Activated naive CD8-positive, alpha-beta T cell treated with anti-CD3 and anti-CD28 coated beads, Interleukin-2, amount 50 U/mL, for 24 hours (primary cell): ENCODE data around the gene PLEKHN1.
"Not testable (repeated sequence)": the region's sequence is repeated elsewhere in the genome, so short reads cannot be mapped to it uniquely, and the experiment has no call there.

Source experiments
- ATAC-seq: fragments of 150-1000 bp; cut with Tn5 transposase; one replicate; pipeline ENCODE4 v1.10.0; 2021
- DNase-seq: peaks from one replicate; pipeline ENCODE4 v3.0.0; 2021
- H3K27ac Mint-ChIP-seq: one replicate; pipeline ENCODE4 v1.8.0; 2021; ENCODE audit warnings: mild to moderate bottlenecking, mixed read lengths
- H3K27me3 Mint-ChIP-seq: one replicate; pipeline ENCODE4 v1.8.0; 2021; ENCODE audit warnings: mixed read lengths
- H3K36me3 Mint-ChIP-seq: one replicate; pipeline ENCODE4 v1.8.0; 2021; ENCODE audit warnings: low read depth, mixed read lengths
- H3K4me1 Mint-ChIP-seq: one replicate; pipeline ENCODE4 v1.8.0; 2021; ENCODE audit warnings: mixed read lengths
- H3K4me3 Mint-ChIP-seq: one replicate; pipeline ENCODE4 v1.8.0; 2021; ENCODE audit warnings: mild to moderate bottlenecking, moderate library complexity, mixed read lengths
- H3K9me3 Mint-ChIP-seq: one replicate; pipeline ENCODE4 v1.8.0; 2021; ENCODE audit warnings: mixed read lengths

Gene PLEKHN1

GRCh38 chr1:944341-945325, 21.6 kb upstream of the PLEKHN1 start:
- H3K36me3 Mint-ChIP-seq: peaks cover 17% of the 10 kb centered on the region
- DNase-seq: no peak
- peaks cover 10% of the 10 kb centered on the region for H3K4me1 Mint-ChIP-seq
- peaks cover 8% of the 10 kb centered on the region for H3K27me3 Mint-ChIP-seq
- no peak for ATAC-seq
- H3K9me3 Mint-ChIP-seq: no peaks in the 10 kb centered on the region
- no peak overlapping the region for H3K27ac Mint-ChIP-seq
- no peak overlapping the region for H3K4me3 Mint-ChIP-seq

DNA sequence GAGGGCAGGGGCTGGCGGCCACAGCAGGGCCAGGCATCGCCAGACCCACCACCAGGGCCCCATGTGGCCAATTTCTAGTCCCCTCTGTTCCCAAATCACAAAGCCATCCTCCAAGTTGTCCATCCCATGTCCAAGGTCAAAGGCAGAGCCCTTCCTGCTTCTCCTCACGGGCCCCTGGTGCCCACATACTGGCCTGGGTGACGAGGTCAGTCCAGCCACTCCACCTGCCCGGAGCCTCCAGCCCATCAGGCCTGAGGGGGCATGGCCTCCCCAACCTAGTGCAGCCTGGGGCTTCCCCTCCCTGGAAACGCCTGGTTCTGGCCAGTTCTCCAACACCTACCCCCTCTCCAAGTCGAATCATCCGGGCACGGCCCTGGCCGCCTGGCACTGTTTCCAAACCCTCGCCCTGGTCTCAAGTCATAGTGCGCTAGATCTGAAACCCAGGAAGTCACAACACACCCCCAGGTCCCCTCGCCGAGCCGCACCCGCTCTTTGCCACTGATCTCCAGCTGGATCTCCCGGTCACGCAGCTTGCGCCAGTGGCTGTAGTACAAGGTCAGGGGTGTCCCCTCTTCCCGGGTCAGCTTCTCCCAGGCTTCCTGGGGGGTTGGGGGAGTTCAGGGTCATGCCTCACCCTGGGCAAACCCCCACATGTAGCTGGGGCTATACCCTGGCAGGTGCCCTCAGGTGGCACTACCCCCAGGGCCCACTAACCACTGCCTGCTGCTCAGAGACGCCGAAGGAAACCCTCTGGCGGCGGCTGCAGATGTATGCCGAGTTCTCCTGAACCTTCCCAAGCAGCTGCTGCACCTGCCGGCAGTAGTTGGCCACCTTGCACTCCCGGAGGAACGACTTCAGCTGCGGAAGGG, 20.4 kb upstream of the PLEKHN1 start:
- peaks cover 29% of the 10 kb centered on the region for H3K36me3 Mint-ChIP-seq
- H3K27me3 Mint-ChIP-seq: peaks cover 5% of the 10 kb centered on the region

GRCh38 chr1:946811-947210, 19.5 kb upstream of the PLEKHN1 start:
- ATAC-seq, H3K4me3 Mint-ChIP-seq, H3K4me1 Mint-ChIP-seq, DNase-seq, H3K27me3 Mint-ChIP-seq, H3K9me3 Mint-ChIP-seq, H3K27ac Mint-ChIP-seq: not testable (repeated sequence)
- peaks cover 34% of the 10 kb centered on the region for H3K36me3 Mint-ChIP-seq

More for the DNA sequence above, 20.4 kb upstream of the PLEKHN1 start:
- no peaks in the 10 kb centered on the region for H3K9me3 Mint-ChIP-seq
- peaks cover 6% of the 10 kb centered on the region for H3K4me1 Mint-ChIP-seq
- H3K27ac Mint-ChIP-seq: no peak overlapping the region
- ATAC-seq: no peak
- no peak overlapping the region for H3K4me3 Mint-ChIP-seq
- DNase-seq: no peak

DNA sequence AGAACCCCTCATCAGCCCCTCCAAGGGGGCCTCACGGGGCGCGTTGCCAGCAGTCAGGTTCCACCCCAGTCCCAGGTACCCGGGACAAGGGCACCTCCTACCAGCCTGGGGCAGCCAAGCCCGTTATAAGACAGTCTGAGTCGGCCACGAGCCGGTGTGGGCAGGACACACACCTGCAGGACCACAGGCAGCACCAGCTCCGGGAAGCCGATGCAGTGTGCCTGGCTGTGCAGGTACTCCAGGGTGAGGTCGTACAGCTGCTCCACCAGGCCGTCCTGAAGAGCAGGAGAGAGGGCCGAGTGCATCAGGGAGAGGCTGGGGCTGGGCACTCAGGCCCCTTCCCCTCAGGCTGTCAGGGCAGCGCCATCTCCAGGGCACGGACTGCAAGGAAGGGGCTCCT, 18.3 kb upstream of the PLEKHN1 start:
- H3K9me3 Mint-ChIP-seq: no peaks in the 10 kb centered on the region
- ATAC-seq: no peak
- H3K36me3 Mint-ChIP-seq: peaks cover 34% of the 10 kb centered on the region
- H3K4me3 Mint-ChIP-seq: no peak overlapping the region
- peaks cover 2% of the 10 kb centered on the region for H3K4me1 Mint-ChIP-seq
- no peaks in the 10 kb centered on the region for H3K27me3 Mint-ChIP-seq
- no peak for DNase-seq
- H3K27ac Mint-ChIP-seq: no peak overlapping the region

- no peaks in the 10 kb centered on the region for H3K9me3 Mint-ChIP-seq
- H3K36me3 Mint-ChIP-seq: peaks cover 46% of the 10 kb centered on the region
- H3K27me3 Mint-ChIP-seq: no peaks in the 10 kb centered on the region
- H3K4me1 Mint-ChIP-seq: no peaks in the 10 kb centered on the region
- ATAC-seq: no peak
- no peak overlapping the region for H3K27ac Mint-ChIP-seq
- DNase-seq: no peak
- H3K4me3 Mint-ChIP-seq: no peak overlapping the region
These were observed 16.0 kb upstream of the PLEKHN1 start for GRCh38 chr1:950268-950667.

DNA sequence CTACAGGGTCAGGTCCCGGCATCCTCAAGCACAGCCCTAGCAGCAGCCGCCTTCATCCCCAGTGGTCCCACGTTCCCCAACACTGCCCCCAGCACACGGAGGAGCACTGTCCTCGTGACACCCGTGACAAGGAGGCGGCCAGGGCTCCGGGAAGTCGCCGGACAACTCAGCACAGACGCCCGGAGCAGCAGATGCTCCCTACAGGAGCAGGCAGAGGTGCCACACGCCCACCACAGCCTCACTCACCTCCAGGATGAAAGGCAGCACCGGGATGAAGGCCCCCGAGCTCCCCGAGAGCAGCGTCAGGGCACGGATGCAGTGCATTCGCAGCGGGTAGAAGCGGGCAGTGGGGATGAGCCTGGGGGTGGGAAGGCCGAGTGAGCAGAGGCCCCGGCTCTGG, 15.4 kb upstream of the PLEKHN1 start:
- Mint-ChIP-seq H3K27me3 (no peaks in the 10 kb centered on the region), H3K4me1 (no peaks in the 10 kb centered on the region), H3K27ac (no peak overlapping the region), H3K9me3 (no peaks in the 10 kb centered on the region), H3K36me3 (peaks cover 46% of the 10 kb centered on the region), H3K4me3 (no peak overlapping the region)
- ATAC-seq (no peak), DNase-seq (no peak)

- Mint-ChIP-seq H3K27ac (no peak overlapping the region), H3K4me1 (no peaks in the 10 kb centered on the region), H3K4me3 (no peak overlapping the region), H3K27me3 (no peaks in the 10 kb centered on the region), H3K9me3 (no peaks in the 10 kb centered on the region), H3K36me3 (peaks cover 46% of the 10 kb centered on the region)
- ATAC-seq: no peak
- no peak for DNase-seq
These were observed 14.9 kb upstream of the PLEKHN1 start for GRCh38 chr1:951364-951763.

DNA sequence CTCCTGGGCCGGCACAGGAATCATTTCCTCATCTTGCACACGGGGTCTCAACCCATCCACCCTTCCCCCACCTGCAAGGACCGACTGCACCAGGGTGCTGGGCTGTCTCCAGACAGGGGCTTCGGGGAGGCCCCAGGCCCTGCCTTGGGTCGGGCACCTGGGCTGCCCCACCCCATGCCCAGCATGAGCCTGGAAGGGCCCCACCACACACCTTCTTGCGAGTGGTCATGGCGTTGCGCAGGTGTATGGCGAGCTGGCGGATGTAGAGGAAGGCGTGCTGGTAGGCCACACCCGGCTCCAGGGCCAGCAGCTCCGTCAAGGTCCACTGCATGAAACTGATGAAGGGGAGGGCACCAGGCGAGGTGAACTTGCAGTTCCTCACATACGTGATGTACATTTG, 14.1 kb upstream of the PLEKHN1 start:
- H3K27me3 Mint-ChIP-seq: no peaks in the 10 kb centered on the region
- no peak overlapping the region for H3K4me3 Mint-ChIP-seq
- no peaks in the 10 kb centered on the region for H3K9me3 Mint-ChIP-seq
- no peak for DNase-seq
- H3K4me1 Mint-ChIP-seq: peaks cover 3% of the 10 kb centered on the region
- H3K27ac Mint-ChIP-seq: no peak overlapping the region
- H3K36me3 Mint-ChIP-seq: peaks cover 49% of the 10 kb centered on the region
- ATAC-seq: no peak

DNA sequence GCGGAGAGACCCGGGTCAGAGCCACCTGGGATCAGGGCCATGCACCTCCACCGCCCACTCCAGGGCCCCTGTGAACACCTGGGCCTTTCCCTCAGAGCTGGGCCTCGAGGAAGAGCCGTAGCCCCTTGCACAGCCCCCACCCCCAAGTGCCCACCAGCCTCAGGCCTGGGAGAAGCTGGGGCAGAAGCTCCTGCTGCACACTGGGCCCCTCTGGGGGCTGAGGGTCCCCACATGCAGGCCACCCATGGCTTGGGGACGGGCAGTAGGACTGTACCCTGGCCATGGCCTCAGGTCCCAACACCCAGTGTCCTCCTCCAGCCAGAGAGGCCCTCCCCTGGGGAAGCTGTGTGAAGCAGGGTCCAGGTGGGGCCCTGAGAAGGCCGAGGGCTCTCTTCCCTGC, 13.7 kb upstream of the PLEKHN1 start:
- DNase-seq (no peak), ATAC-seq (no peak)
- Mint-ChIP-seq H3K9me3 (no peaks in the 10 kb centered on the region), H3K4me1 (peaks cover 7% of the 10 kb centered on the region), H3K27ac (no peak overlapping the region), H3K4me3 (no peak overlapping the region), H3K27me3 (no peaks in the 10 kb centered on the region), H3K36me3 (peaks cover 51% of the 10 kb centered on the region)

GRCh38 chr1:953524-954320, 12.6 kb upstream of the PLEKHN1 start:
- Mint-ChIP-seq H3K27me3 (no peaks in the 10 kb centered on the region), H3K4me1 (peaks cover 15% of the 10 kb centered on the region), H3K36me3 (peaks cover 55% of the 10 kb centered on the region), H3K9me3 (no peaks in the 10 kb centered on the region), H3K27ac (no peak overlapping the region), H3K4me3 (no peak overlapping the region)
- ATAC-seq (no peak), DNase-seq (no peak)

GRCh38 chr1:954927-955326, 11.4 kb upstream of the PLEKHN1 start:
- Mint-ChIP-seq H3K9me3 (no peaks in the 10 kb centered on the region), H3K27me3 (no peaks in the 10 kb centered on the region), H3K36me3 (peaks cover 46% of the 10 kb centered on the region), H3K4me3 (no peak overlapping the region), H3K4me1 (peaks cover 18% of the 10 kb centered on the region), H3K27ac (no peak overlapping the region)
- ATAC-seq (no peak), DNase-seq (no peak)

DNA sequence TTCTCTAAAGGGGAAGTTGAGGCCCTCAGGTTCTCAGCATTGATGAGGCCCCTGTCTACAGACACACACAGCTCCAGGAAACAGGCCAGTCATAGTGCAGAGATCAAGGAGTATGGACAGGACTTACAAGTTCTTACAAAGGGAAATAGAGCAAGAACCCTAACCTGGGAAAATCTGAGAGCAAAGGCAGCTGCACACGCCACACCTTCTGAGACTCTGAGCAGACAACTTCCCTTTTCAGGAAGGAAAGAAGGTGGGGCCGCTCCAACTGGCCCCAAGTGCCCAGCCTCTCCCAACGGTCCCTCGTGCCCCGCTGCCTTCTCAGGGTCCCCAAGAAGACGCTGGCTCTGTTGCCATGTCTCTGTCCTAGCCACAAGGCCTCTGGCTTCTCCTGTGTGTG, 10.8 kb upstream of the PLEKHN1 start:
- no peak overlapping the region for H3K4me3 Mint-ChIP-seq
- DNase-seq: no peak
- H3K27ac Mint-ChIP-seq: no peak overlapping the region
- no peaks in the 10 kb centered on the region for H3K27me3 Mint-ChIP-seq
- ATAC-seq: no peak
- H3K9me3 Mint-ChIP-seq: no peaks in the 10 kb centered on the region
- peaks cover 18% of the 10 kb centered on the region for H3K4me1 Mint-ChIP-seq
- peaks cover 40% of the 10 kb centered on the region for H3K36me3 Mint-ChIP-seq

DNA sequence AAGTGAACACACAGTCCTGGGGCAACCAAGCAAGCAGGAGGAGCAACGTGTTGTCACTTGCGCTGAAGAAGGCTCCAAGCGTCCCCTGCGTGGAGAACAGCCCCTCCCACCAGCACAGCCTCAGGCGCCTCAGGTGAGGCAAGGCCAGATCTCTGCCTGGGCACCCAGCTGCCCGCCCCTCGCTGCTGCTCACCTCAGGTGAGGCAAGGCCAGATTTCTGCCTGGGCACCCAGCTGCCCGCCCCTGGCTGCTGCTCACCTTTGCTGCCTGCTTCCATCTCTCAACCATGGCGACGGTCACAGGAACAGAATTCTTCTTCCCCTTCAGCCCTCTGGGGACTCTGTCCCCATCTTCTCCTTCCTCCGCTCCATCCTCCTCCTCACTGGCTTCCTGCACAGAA, 9.6 kb upstream of the PLEKHN1 start:
- no peak overlapping the region for H3K4me3 Mint-ChIP-seq
- no peaks in the 10 kb centered on the region for H3K27me3 Mint-ChIP-seq
- no peak overlapping the region for H3K27ac Mint-ChIP-seq
- peaks cover 20% of the 10 kb centered on the region for H3K4me1 Mint-ChIP-seq
- DNase-seq (no peak), ATAC-seq (no peak)
- peaks cover 33% of the 10 kb centered on the region for H3K36me3 Mint-ChIP-seq
- no peaks in the 10 kb centered on the region for H3K9me3 Mint-ChIP-seq
